G401 (cell line): ENCODE results near the gene STX3. TPM values are rescaled to one million over a fixed set of nuclear protein-coding genes. Genes with fewer than 3 reads are reported as not detected.
"Not testable (repeated sequence)": the region's sequence is repeated elsewhere in the genome, so short reads cannot be mapped to it uniquely, and the experiment has no call there.

ENCODE experiments used
- DNase-seq: peaks from one replicate; pipeline ENCODE4 v3.0.0-alpha.2; 2015; ENCODE audit warnings: low spot score
- in situ Hi-C: cut with HindIII; loops from 2 replicates; pipeline ENCODE4 v1.10.0; 2016; ENCODE audit warnings: low sequenced_read_pairs, mixed read lengths
- total RNA-seq: library from RNA; depleted of rRNA; stranded (reverse); fragments of >200 nt; shearing (Covaris generic); gene quantifications from 2 replicates; pipeline ENCODE4 v1.2.3, GENCODE V29; 2014

STX3 gene
- total RNA-seq, 1 experiment from 2014 or later = 99.1 TPM

DNA sequence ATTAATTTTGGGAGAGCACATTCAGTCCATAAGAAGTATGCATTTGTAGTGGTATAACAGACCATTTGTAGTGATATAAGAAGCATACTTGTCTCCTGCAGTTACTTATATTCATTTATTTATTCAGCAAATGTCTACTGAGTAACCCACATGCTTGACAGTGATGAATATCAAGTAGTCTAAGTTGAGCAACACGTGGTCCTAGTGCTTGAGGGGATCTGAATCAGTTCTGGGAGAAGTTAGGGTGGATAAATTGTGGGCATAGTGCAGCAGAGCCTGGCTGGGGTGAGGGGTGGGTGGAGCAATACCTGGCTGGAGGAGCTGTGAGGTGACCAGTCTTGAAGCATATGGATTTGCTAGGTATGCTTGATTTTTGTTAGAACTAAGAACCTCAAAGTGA is 24.3 kb downstream of the STX3 start:
- DNase-seq = no peak
- in situ Hi-C loops = no loop called here

GRCh38 chr11:59782080-59782479 is 26.9 kb downstream of the STX3 start:
- in situ Hi-C loops = no loop called here
- DNase-seq = no peak

DNA sequence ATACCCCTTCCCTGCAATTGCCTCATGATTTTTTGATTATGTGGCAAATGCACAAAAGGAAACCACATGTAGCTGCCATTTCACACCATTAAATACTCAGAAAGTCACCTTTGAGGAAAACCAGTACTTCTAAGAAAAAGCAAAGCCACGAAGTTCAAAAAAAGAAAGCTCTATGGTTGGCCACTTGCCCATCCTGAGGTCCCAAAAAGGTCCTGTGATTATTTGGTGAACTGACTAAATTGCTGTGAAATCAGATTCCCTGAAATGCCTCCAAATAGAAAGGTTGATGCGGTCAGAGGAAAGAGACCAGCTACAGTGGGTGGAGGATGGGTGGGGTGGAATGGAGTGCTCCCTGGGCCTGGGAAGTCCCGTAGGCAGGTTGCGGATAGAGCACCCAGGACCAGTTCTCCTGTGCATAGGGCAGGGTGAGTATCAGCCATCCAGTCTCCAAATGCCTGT is 28.5 kb downstream of the STX3 start:
- in situ Hi-C loops = no loop called here
- no peak for DNase-seq

- in situ Hi-C loops = not testable (repeated sequence)
These were observed 29.3 kb downstream of the STX3 start for GRCh38 chr11:59784441-59784840.

DNA sequence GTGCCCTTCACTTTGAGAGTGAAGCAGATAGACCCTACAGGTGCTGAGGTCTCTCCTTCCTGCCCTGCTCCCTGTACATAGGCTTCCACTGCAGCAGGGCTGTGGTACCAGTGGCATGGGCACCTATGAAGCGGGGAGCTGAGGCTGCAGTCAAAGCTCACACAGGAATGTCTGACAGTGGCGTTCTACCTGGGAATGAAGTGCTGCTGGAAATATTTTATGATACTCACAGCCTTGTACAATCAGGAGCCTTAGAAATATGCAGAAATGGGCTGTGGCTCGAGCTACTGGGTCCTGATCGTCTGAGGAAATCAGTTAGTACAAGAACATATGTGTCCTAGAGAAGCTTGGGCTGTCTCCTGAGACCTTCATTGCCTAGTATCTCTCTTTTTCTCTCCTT is 30.6 kb downstream of the STX3 start:
- in situ Hi-C loops = no loop called here
- no peak for DNase-seq

More at GRCh38 chr11:59784441-59784840, 29.3 kb downstream of the STX3 start:
- DNase-seq = not testable (repeated sequence)

DNA sequence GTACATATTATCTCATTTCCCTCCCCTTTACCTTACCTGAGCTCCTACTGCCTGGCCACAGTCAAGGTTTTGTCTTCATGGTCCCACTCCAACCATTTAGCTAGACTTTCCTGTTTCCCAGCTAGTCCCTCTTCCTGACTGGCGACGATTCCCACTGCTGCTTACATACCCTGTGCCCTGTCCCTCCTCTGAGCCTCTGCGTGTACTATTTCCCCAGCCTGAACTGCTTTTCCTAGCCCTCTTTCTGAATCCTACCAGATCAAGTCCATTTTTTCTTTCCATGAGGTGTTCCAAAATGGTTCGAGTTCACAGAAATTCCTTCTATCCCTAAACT is 32.0 kb downstream of the STX3 start:
- no peak for DNase-seq
- in situ Hi-C loops = no loop called here

GRCh38 chr11:59787816-59788215 is 32.6 kb downstream of the STX3 start:
- in situ Hi-C loops = no loop called here
- DNase-seq = no peak

GRCh38 chr11:59791639-59792038 is 36.5 kb downstream of the STX3 start:
- in situ Hi-C loops = no loop called here

DNA sequence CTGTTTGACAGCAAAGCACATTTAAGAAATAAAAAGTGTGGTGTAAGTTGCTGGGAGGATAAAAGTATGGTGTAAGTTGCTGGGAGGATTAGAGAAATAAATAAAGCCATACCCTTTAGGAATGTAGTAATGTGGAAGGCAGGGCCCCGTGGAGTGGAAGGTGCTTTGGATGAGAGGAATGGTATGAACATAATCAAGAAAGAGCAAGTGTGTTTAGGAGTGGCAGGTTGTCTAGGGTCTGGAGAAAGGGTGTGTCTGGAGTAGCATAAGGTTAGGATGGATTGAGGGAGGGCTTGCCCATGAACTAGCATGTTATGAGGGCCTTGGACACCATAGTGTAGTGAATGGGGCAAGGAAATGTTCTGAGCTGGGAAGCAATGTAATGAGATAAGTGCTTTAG is 37.3 kb downstream of the STX3 start:
- DNase-seq = no peak
- in situ Hi-C loops = no loop called here

More at GRCh38 chr11:59791639-59792038, 36.5 kb downstream of the STX3 start:
- no peak for DNase-seq

DNA sequence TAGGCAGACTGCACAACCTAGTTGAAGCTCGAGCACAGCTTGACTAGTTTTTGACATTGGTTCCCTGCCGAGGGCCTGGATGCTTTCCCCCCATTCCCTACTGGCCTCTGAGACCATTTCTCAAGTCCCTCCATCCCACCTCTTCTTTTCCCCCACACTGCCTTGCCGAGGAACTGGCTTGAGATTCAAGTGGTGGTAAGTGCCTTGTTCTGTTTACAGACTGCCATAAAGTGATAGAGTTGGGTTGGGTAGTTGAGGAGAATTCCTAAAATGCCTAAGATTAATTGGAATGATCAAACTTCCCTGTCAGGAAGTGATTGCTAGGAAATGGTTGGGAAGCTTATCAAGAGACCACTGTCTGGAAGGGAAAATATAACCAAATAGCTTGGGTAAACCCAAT is 39.2 kb downstream of the STX3 start:
- in situ Hi-C loops = no loop called here
- no peak for DNase-seq

DNA sequence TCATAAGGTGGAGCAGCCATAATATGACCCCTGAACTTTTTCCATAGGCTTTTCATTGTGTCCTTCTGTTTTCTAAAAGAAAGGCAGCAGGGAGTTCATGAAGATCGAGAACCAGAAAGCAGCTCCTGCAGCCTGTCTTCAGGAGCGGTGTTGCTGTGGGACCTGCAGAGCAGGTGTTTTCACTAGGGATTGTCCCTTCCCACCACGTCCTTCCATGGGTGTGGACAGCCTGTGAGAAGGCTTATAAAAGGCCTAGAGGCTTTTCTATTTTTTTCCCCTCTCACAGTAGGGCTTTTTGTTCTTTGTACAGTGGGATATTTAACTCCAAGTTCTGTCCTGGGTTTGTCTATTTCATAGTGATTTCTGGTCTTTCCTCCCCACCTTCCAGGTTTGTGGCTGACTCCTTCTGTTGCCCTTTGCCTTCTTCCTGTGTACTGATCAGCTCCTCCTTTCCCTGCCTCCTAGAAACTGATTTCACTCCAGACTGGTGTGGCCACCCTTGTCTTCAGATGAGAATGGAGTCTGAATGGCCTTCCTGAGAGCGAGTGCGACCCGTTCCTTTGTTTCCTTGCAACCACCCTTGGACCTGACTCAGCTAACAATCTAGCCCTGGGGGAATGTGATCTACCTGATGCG is 45.3 kb downstream of the STX3 start:
- in situ Hi-C loops = no loop called here
- no peak for DNase-seq

DNA sequence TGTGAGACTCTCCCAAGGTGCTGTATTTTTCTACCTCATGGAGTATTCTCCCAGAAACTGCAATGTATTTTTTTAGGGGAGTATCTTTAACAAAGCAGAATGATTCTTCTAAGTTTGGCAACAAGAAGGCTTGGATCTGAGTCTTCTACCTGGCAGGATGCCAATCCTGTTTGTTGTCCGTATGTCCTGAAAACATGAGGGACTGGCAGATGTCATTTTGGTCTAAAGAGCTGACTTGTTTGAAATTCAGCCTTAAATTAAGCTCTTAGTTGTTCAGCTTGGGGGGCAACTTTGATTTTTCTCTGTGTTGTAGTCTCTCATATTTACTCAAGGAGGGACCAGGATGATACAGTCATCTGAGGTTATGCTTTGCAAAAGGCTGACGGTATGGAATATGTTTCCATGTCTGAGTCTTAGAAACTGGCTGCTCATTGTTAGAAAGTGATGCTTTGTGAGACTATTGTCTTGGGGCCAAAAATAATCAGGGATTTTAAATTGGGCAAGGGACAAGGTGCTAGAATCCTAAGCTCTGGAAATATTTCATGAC is 46.1 kb downstream of the STX3 start:
- no peak for DNase-seq
- in situ Hi-C loops = no loop called here

GRCh38 chr11:59801981-59802638 is 46.9 kb downstream of the STX3 start:
- in situ Hi-C loops = no loop called here
- peak; percentile 70 for DNase-seq

- peak; percentile 78 for DNase-seq
- in situ Hi-C loops = no loop called here
These were observed 47.5 kb downstream of the STX3 start for GRCh38 chr11:59802639-59803176.

- DNase-seq = no peak
- in situ Hi-C loops = no loop called here
These were observed 48.9 kb downstream of the STX3 start for GRCh38 chr11:59804061-59804460.

GRCh38 chr11:59807047-59807610 is 52.0 kb downstream of the STX3 start:
- in situ Hi-C loops = no loop called here
- no peak for DNase-seq

DNA sequence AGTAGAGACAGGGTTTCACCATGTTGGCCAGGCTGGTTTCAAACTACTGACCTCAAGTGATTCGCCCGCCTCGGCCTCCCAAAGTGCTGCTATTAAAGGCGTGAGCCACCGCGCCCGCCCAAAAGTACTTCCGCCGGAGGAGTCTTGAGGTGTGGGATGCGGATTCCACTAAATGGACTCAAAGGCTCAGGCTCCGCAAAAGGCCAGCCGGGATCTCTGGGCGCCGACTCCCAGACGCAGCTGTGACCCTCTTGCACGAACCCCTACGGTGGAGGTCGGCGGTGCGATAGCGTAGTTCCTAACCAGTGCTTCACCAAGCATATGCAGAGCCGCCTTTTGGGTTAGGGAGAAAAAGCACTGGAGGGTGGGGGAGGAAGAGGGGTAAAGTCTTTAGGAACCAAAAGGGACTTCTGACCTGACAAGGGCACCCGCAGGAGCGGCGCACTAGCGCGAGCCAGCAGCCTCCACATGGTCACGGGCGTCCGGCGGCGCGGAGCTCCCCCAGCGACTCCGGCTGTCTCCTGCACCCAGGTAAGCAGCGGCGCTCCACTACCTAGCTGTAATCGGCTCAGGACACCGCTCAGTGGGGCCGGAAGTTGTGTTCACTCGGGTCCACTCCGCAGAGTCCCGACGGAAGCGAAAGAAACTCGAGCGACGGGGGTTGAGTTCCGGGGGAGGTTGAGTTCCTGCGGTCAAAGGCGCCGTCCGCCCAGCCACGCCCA is 55.2 kb downstream of the STX3 start, which contains the start of gene MRPL16:
TSS of gene MRPL16 (minus strand) at position 590 of the 722 bp plus-strand sequence. CDS start at position 470, 120 bp downstream.
- peak; percentile 89 for DNase-seq
- in situ Hi-C loops = no loop called here

- in situ Hi-C loops = no loop called here
- no peak for DNase-seq
These were observed 55.7 kb downstream of the STX3 start for GRCh38 chr11:59810911-59811259.

- DNase-seq = no peak
- in situ Hi-C loops = no loop called here
These were observed 57.0 kb downstream of the STX3 start for GRCh38 chr11:59812220-59812619.

DNA sequence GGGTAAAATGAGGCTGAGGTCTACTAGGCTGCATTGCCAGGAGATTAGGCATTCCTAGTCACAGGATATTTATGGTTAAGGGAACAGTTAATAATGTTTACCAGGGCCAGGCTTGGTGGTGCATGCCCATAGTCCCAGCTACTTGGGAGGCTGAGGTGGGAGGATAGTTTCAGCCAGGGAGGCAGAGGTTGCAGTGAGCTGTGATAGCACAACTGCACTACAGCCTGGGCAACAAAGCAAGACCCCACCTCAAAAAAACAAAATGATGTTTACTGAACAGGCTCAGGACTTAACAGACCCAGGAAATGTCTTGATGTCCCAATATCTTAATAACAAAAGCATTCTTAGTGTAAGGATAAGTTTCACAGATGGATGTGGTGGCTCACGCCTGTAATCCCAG is 58.2 kb downstream of the STX3 start:
- in situ Hi-C loops = no loop called here
- no peak for DNase-seq
